ENCODE results near the gene PHPT1. TPM values are rescaled to one million over a fixed set of nuclear protein-coding genes. Genes with fewer than 3 reads are reported as not detected.
"Not testable (repeated sequence)": the region's sequence is repeated elsewhere in the genome, so short reads cannot be mapped to it uniquely, and the experiment has no call there.

Gene PHPT1
- total and polyA plus RNA-seq, 12 donors, result 73.9 to 330 (median 178) TPM

DNA sequence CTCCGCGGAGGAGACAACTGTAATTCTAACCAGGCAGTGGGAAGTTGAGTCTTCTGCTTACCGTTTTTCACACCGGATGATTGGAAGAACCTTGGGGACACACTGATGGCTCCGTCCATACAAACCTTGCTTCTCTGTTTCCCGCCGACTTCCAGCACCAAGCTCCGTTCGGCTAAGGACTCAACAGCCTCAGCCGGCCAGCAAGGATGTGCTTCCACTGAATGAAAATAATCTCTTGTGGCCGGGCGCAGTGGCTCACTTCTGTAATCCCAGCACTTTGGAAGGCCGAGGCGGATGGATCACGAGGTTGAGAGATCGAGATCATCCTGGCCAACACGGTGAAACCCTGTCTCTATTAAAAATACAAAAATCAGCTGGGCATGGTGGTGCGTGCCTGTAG, 18.7 kb downstream of the PHPT1 start:
- intact Hi-C loops (cut with DNase I), result no loop called here
- Histone ChIP-seq H3K4me3 (no peak overlapping the region), H3K9me3 (replicated peaks in 1 of 3) (no peaks in the 10 kb centered on the region), H3K27ac (no peak overlapping the region), H3K36me3 (replicated peaks in 1 of 2) (peaks cover 0 to 10% of the 10 kb centered on the region in 2 donors), H3K4me1 (replicated peaks in 1 of 2) (peaks cover 17 to 21% of the 10 kb centered on the region in 2 donors), H3K27me3 (no peaks in the 10 kb centered on the region)
- WGBS, 4 donors, result 97 to 99% (median 98%) methylated on average over 15 to 18 of the region's 18 CpGs
- TF ChIP-seq CTCF (IDR thresholded peaks at IDR 0.05) (no peak), POLR2A (IDR thresholded peaks at IDR 0.05) (no peak)
- no peak for DNase-seq

- Histone ChIP-seq H3K36me3 (replicated peaks in 1 of 2) (peaks cover 0 to 2% of the 10 kb centered on the region in 2 donors), H3K27me3 (no peaks in the 10 kb centered on the region), H3K9me3 (replicated peaks in 1 of 3) (no peaks in the 10 kb centered on the region), H3K27ac (no peak overlapping the region), H3K4me1 (replicated peaks in 1 of 2) (peaks cover 17 to 21% of the 10 kb centered on the region in 2 donors), H3K4me3 (no peak overlapping the region)
- DNase-seq, result no peak
- no peak for TF ChIP-seq POLR2A (IDR thresholded peaks at IDR 0.05)
- no peak for TF ChIP-seq CTCF (IDR thresholded peaks at IDR 0.05)
- intact Hi-C loops (cut with DNase I), result no loop called here
- WGBS, 4 donors, result 91 to 93% (median 92%) methylated on average over 8 to 11 of the region's 11 CpGs
Measured at GRCh38 chr9:136868644-136869043, 19.4 kb downstream of the PHPT1 start.

DNA sequence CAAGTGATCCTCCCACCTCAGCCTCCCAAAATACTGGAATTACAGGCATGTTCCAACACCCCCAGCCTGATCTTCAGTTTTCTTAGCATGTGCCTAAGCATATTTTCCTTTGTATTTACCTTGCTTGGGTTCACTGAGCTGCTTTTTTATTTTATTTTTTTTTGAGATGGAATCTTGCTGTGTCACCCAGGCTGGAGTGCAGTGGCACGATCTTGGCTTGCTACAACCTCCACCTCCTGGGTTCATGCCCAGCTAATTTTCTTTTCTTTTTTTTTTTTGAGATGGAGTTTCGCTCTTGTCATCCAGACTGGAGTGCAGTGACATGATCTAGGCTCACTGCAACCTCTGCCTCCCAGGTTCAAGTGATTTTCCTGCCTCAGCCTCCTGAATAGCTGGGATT, 20.4 kb downstream of the PHPT1 start:
- H3K36me3 ChIP-seq (replicated peaks in 1 of 2); DNase-seq; H3K9me3 ChIP-seq (replicated peaks in 1 of 3); H3K4me3 ChIP-seq; intact Hi-C loops (cut with DNase I); H3K27ac ChIP-seq; H3K27me3 ChIP-seq: not testable (repeated sequence)
- peaks cover 14% of the 10 kb centered on the region in 2 donors for H3K4me1 ChIP-seq (replicated peaks in 1 of 2)
- 71 to 81% (median 77%) methylated on average over 2 of the region's 2 CpGs for WGBS, 4 donors

GRCh38 chr9:136875155-136875554, 25.9 kb downstream of the PHPT1 start:
- TF ChIP-seq CTCF (IDR thresholded peaks at IDR 0.05), result no peak
- TF ChIP-seq POLR2A (IDR thresholded peaks at IDR 0.05), result no peak

DNA sequence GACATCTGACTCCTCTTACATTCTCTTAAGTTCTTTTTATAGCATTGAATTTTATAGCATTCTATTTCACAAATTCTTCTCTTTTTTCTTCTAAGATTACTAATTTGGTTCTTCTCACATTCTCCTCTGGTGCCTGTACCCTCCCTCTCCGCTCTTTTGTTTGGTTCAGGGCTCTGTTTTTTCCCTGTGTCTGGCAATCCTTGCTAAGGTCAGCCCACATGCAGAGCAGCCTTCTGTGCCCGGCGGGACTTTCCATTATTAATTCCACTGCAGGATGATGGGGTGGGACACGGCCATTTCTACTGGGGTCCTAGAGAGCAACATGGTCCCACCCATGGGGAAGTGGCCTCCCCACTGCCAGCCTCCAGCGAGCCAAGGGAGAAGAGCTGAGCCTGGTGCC, 27.3 kb downstream of the PHPT1 start:
- WGBS, 4 donors, result 78 to 89% (median 82%) methylated on average over 5 of the region's 5 CpGs
- Histone ChIP-seq H3K27me3 (no peaks in the 10 kb centered on the region), H3K27ac (no peak overlapping the region), H3K4me3 (no peak overlapping the region), H3K9me3 (replicated peaks in 1 of 3) (no peaks in the 10 kb centered on the region), H3K4me1 (replicated peaks in 1 of 2) (no peaks in the 10 kb centered on the region), H3K36me3 (replicated peaks in 1 of 2) (no peaks in the 10 kb centered on the region)
- intact Hi-C loops (cut with DNase I), result no loop called here
- DNase-seq, result no peak
- TF ChIP-seq CTCF (IDR thresholded peaks at IDR 0.05), result no peak

More at GRCh38 chr9:136875155-136875554, 25.9 kb downstream of the PHPT1 start:
- H3K4me1 ChIP-seq (replicated peaks in 1 of 2), result no peaks in the 10 kb centered on the region
- no peaks in the 10 kb centered on the region for H3K36me3 ChIP-seq (replicated peaks in 1 of 2)
- H3K9me3 ChIP-seq (replicated peaks in 1 of 3), result no peaks in the 10 kb centered on the region
- intact Hi-C loops (cut with DNase I), result no loop called here
- H3K4me3 ChIP-seq, result no peak overlapping the region
- WGBS, 4 donors, result 86 to 95% (median 93%) methylated on average over 6 of the region's 6 CpGs
- no peaks in the 10 kb centered on the region for H3K27me3 ChIP-seq
- H3K27ac ChIP-seq, result no peak overlapping the region
- no peak for DNase-seq
